NCI-H1105 (cell line): ENCODE measurements around the gene ATP4A.

Experiments used
- DNase-seq: peaks from one replicate; lab custom pipeline; 2025; lab: John Stamatoyannopoulos, UW

The ATP4A gene

DNA sequence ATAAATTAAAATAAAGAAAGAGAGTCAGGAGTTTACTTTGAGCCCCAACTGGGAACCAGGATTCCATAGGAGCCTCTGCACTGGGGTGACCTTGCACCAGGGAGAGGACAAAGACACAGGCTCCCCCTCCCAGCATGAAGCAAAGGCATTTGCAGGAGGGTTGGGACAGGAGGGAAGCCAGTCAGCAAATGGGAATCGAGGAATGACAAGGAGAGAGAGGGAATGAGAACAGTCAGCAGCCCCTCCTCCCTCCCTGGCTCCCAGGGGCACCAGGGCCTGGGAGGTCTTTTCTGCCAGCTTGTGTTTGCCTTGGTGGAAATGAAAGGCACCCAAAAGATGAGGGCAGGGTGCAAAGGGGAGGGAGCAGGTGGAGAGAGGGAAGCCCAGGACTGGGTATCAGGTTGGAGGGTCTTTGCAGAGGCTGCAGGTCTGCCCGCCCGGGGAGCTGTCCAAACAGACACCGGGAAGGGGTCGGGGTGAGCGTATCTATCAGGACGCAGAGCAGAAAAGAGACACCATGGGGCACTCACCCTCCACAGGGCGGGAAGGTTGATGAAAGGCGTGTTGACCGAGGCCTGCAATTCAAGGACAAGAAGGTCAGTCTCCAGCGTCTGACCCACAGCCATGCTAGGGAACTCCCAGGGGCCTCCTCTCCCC is 39.1 kb downstream of the ATP4A start:
- DNase-seq = no peak

DNA sequence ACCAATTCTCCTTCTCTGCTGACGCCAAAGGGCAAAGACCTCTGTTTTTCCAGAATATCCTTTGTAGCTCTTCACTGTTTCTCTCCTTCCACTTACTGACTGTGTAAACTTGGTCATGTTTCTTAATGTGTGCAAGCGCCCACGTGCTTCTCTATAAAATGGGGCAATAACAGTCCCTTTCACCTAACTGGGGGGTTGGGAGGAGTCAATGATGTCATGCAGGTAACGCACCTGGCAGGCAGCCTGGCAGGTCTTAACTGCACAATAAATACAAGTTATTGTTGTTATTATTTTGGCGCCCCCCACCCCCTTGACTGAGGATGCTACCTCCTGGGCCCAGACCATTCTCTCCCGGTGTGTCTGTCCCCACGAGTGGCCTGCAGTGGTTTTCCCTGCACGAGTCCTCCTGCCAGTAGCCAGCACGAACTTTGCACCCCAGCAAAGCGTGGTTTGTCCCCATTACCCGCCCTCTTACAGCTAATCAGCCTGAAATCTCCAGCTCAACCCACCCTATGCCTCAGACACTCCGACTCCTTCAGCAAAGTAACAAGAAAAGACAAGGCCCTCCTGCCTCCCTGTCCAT is 40.6 kb downstream of the ATP4A start:
- no peak for DNase-seq

DNA sequence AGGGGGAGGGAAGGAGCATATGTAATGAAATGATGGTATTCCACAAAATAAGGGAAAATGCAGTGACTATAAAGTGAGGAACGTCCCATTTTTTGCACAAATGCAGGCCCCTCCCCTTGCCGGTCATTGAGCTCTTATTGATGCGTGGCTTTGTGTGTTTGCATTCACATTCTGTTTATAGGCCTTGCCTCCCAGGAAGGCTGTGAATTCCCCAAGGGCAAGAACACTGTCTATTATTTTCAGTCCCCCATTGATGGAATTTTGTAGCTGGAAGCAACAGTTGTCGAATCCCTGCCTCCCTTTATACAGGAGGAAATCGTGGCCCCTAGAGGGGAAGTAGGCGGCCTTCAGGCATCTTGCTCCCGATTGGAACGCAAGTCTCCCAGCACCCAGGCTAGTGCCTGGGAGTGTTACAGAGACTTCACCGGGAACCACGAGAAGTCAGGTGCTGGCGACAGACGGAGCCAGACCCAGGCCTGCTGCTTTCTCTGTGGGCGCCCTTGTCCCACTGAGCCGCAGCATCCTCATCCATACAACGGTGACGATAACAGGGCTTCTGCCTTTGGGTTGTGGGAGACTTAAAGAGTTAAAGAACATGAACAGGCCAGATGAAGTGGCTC is 42.2 kb downstream of the ATP4A start:
- DNase-seq = no peak

DNA sequence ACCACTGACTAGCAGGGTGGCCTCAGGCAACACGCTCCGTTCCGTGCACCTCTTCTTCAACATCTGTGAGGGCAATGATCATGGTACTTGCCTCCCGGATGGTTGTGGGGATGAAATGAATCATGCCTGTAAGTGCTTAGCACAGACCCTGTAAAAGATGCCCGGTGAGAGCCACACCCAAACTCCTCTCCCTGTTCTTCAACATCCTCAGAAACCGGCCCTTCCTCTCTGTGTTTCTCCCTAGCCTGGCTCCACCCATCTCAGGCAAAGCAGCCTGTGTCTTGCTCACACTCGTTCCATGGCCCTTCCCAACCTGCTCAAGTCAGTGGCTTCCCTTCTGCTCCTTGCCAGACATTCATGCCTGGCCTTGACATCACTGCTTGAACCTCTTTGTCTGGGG is 44.2 kb downstream of the ATP4A start:
- DNase-seq = no peak

DNA sequence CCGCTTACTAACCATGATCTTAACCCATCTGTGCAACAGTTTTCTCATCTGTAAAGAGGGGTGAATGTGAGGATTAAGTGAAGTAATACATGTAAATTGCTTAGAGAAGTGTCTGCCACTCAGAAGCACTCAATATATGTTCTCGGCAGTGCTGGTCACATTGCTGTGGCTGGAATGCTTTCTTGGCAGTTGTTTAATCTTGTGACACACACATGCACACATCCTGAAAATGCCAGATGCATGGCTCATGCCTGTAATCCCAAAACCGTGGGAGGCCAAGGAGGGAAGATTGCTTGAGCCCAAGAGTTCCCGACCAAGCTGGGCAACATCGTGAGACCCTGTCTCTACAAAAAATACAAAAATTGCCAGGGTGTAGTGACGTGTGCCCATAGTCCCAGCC is 45.1 kb downstream of the ATP4A start:
- DNase-seq = no peak

DNA sequence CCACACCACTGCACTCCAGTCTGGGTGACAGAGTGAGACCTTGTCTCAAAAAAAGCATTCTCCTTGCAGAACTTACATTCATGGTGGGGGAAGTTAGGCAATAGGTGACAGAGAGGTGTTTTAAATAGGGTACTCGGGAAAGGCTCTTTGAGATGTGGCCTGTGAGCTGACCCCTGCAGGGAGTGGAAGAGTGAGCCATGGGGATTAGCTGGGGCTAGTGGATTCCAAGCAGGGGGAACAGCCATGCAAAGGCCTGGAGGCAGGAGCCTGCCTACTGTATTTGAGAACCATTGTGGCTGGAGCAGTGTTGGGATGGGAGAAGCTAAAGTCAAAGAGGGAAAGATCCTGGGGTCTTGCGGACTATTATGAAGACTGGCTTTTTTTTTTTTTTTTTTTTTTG is 46.1 kb downstream of the ATP4A start:
- no peak for DNase-seq

DNA sequence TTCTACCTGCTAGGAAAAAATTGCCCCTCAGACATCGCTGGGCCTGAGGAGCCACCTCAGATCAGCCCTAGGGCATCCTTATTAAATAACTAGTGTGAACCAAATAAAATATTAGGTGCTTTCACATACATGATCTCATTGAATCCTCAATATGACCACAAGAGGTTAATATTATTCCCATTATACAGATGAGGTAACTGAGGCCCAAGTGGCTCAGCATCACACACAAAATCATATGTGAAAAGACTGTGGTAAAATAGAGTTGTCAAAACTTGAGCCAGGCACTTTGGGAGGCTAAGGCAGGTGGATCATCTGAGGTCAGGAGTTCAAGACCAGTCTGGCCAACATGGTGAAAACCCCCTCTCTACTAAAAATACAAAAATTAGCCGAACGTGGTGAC is 47.1 kb downstream of the ATP4A start:
- DNase-seq = no peak

DNA sequence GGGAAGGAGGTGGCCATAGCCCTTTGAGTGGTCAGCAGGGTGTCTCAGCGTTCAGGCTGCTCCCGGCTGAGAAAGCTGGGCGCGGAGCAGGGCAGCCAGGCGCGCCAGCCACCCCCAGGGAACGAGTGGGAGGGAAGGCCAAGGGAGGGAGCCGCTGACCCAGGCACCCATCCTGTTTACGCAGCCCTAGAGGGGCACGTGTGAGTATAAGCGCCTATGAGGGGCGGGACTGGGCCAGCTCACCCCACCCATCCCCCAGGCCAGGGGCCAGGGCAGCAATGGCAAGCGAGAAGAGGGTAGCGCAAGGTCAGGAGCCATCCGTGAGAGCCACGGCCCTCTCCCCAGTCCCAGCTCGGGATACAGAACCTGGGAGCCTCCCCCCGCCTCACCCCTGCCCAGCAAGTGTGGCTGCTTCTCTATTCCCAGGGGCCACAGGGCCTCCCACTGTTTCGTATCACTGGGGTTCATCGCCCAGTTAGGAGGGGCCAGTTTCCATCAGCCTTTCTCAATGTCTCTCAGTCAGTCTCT is 49.1 kb downstream of the ATP4A start:
- no peak for DNase-seq

DNA sequence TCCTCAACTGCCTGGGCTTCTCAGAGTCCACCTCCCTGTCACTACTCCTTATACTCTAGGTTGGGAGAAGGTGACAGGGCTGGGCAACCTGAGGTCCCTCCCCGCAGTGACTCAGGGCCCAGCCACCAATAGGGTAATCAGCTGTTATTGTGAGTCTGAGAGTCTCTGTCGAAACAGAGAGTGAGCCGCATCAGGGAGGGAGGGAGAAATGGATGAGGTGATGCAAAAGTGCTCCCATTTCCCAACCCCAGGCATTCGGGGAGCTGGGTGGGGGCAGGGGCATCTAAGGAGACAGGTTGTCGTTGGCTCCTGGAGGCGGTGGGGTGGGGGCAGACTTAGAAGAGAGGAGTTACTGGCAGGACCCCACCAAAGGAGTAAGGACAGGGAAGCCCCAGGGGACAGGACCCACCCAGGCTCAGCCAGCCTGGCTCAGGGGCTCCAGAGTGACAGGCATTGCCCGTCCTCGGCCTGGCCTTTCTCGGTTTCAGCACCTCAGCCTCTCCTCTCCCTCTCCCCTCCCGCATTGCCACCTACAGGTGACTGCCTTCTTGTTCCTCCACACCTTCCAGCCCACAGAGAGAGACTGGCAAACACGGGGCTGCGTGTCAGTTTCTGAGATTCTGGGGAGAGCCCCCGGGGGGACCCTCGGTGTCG is 49.7 kb downstream of the ATP4A start, which contains the start of gene DMKN:
Gene DMKN, minus strand, starts transcription at position 22 of the 654 bp plus-strand sequence. CDS start 174 bp downstream, outside the sequence.
- DNase-seq = no peak

DNA sequence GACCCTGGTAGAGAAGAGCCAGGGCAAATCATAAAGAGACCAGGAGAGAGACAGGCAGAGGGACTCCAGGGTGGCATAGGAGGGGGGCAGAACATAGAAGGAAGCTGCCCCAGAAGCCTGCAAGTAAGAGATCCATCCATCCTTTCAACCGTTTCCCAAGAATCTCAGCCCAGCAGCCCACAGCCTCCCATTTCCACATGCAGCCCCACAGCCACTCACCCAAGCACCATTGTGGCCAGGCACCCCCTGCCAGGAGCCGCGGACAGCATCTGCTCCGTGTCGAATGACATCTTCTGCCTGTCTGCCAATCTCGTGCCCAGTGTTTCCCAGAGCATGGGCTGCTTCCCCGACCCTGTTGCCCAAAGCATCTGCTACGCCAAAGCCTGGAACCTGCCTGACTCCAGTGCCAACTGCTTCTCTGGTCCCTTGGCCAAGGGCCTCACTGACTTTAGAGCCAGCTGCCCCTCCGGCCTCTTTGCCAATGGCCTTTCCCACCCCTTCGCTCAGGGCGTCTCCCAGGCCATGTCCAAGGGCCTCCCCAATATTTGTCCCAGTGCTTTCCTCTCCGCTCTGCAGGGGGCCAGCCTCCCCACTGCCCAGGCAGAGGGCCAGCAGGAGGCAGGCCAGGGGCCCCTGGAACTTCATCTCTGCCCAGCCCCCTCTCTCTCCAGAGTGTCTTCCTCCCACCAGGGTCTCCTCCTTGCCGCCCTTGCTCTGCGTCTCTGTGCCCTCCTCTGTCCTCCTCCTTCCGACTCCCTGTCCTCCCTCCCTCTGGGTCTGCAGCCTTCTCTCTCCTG is 50.4 kb downstream of the ATP4A start:
- DNase-seq = no peak

DNA sequence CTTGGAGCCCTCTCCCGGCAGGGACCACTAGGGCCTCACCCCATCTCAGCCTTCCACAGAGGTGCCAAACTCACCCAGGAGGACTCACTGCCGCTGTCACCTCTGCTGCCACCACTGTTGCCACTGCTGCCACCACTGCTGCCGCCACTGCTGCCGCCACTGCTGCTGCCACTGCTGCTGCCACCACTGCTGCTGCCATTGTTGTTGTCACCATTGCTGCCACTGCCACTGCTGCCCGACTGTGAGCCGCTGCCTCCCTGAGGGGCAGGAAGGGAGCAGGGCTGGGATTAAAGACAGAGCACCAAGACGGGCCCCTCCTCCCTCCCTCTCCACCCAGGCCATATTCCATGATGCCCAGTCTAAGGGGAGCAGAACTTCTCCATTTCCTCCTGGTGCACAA is 52.1 kb downstream of the ATP4A start:
- no peak for DNase-seq

DNA sequence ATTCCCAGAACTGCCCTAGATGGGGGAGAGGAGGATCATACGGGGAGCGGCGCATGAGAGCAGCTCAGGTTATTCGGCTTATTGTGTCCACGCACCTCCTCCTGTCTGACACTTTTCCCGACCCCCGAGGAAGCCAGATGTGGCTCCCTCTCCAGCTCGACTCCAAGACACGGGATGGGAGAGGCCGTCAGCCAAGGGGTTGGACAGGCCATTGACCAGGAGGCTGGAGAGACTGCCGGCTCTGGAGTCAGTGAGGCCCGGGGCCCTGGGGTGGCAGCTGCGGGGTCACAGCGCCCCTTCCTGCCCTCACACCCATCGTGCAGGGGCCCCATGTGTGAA is 52.9 kb downstream of the ATP4A start:
- DNase-seq = no peak

DNA sequence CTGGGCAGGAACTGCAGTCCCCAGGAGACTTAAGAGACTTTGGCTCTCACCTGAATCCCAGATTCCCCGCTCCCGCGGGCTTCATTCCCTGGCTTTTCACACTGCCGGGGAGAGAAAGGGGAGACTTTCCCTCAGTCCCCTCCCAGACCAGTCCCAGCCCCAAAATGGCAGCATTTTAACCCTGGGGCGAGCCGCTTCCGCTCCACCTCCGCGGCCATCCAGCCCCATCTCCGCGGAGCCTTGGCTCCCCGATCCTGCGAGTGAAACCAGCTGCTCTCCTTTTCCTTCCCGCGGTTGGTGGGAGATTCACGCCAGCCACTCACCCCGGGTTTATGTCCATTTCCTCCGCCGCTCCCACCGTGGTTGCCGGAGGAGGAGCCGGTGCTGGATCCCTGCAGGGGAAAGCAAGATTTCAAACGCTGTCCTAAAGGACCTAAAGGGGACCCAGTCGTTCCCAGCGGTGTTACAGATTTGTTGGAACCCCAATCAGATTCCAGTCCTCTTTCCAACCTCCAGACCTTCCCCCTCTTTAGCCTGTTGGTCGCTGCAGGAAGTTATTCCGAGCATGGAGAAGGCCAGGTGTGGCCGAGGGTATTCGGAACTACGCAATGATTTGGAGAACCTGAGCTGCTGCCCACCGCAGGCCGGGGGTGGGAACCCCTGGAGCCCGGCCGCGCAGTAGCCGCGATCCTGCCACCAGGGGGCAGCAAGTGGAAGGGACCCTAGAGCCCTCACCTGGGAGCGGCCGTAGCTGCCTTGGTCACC is 53.4 kb downstream of the ATP4A start:
- DNase-seq = peak; percentile 91

DNA sequence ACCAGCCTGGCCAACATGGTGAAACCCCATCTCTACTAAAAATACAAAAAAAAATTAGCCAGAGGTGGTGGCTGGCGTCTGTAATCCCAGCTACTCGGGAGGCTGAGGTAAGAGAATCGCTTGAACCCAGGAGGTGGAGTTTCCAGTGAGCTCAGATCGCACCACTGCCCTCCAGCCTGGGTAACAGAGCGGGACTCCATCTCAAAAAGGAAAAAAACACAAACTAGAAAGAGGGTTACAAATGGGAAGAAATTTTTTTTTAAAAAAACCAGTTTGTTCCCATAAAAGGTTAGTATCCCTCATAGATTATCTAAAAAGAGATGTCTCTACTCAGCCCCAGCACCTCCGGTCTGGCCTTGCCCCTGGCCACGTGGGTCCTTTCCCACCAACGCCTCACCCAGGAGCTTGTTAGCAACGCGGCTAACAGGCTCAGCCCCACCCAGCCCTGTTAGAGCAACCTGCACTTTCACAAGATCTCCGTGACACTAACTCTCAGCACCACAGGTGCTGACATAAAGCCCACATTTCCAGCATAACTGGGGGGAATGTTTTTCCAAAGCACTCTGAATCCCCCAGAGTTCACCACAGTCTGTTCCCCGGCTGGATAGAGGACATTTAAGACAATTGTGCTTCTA is 54.3 kb downstream of the ATP4A start:
- DNase-seq = peak; percentile 60

DNA sequence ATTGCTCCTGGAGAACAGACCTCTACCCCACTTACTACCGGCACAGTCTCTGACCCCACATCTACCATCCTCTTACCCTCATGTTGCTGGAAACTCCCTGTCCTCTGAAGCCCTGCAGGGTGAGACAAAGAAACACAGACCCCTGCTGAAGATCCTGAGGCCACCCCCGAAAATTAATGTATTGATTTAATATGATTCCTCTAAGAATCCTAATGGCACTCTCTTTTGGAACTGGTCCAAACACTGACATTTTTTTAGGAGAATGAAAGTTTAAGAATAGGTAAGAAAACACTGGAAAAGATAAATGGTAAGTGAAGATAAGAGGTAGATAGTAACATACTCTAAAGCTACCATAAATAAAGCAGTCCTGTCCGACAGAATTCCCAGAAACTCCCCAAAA is 55.3 kb downstream of the ATP4A start:
- DNase-seq = no peak

DNA sequence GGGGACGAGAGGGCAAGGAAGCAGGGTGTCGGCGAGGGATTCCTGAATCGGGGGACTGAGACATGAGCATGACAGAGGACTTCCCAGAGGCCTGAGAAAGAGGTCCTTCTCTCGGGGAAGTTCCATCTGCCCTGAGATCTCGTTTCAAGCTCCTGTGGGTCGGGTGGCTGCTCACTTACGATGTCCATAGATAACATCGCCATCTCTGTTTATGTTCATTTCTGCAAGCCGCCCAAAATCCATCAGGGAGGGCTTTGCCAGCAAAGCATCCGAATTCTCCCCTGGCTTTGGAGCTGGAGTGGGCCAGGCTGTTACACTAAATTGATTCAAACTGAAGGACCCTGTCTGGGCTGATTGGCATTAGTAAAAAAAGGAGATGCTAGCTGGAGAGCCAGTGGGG is 55.9 kb downstream of the ATP4A start:
- DNase-seq = no peak

DNA sequence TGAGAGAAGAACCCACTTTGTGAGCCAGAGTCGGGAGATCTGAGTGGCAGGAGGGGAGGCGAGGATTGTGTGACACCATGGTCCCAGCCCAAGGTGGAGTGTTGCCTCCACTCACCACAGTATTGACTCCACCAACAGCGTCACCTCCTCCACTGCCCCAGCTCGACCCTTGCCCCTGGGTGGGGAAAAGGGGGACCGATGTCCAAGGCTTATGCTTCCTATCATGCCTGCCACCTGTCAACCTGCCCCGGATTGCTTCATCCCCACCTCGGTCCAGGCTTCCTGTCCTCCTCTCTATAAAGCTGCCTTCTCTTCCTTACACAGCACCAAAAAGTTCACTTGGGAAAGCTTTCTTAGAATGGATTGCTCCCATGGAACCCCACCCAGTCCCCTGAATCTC is 57.4 kb downstream of the ATP4A start:
- DNase-seq = no peak

DNA sequence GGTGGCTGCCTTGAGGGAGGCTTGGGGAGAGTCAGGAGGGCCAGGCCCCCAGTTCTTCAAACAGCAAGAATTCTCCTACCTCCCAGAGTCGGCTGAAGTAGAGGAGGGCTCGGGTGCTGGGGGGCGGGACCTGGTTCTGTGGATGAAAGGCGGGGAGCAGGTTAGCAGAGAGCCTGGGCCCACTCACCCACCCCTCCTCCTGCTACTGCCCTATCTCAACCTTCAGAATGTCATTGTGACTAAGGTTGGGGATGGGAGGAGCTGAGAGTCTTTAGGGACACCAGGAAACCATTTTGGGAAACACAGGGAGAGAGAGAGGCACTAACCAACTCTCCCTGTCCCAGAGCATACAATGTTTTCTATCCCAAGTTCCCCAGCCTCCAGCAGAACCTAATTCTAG is 60.7 kb downstream of the ATP4A start:
- DNase-seq = no peak

DNA sequence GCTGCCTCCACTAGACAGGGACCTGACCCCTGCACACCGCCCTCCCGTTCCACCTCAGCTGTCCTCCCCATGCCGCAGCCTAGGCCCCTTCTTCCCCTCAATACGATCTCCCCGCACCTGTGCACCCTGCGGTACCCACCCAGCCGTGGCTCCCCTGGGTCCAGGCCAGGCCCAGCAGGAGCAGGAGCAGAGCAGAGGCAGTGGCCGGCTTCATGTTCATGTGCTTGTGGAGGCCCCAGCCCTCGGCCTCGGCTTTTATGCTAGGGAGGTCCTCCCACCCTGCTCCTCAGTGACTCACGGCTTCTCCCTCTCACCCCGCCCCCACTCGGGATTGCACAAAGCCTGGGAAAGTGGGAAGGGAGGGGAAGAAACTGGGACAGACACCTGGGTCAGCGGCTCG is 61.8 kb downstream of the ATP4A start:
- DNase-seq = no peak

DNA sequence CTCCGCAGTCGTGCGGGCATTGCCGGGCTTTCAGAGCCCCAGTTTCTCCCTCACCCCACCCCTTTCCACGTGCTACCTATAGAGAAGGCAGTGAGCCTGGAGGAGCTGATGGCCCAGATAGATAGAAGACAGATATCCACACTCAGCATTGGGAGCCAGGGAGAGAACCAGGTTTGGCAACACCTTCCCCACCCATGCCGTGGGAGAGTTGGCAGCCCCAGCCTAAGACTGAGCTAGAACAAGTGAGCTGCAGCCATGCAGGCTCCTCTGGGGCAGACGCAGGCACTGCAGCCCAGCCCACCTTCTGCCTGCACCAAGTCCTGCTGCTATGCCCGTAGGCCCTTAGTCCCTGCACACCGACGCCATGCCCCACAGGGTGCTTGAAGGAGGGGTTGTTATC is 62.8 kb downstream of the ATP4A start:
- DNase-seq = no peak
